ENCODE results near the gene CLASP1.
"Not testable (repeated sequence)": the region's sequence is repeated elsewhere in the genome, so short reads cannot be mapped to it uniquely, and the experiment has no call there.

Gene CLASP1

GRCh38 chr2:121564905-121565304 lies 84.4 kb downstream of the CLASP1 start:
- Histone ChIP-seq H3K4me3 (ENCODE audit: low read length) (no peak overlapping the region), H3K36me3 (replicated peaks; ENCODE audit: low read depth, low read length) (peaks cover 10% of the 10 kb centered on the region)

GRCh38 chr2:121563754-121564153 lies 85.5 kb downstream of the CLASP1 start:
- H3K27ac ChIP-seq (ENCODE audit: low read length); H3K4me2 ChIP-seq (ENCODE audit: low read length); H3K4me3 ChIP-seq (ENCODE audit: low read length); H2AFZ ChIP-seq (ENCODE audit: low read depth, low read length); H3K27me3 ChIP-seq (ENCODE audit: low read depth, low read length); H3K36me3 ChIP-seq (replicated peaks; ENCODE audit: low read depth, low read length); H3K9me3 ChIP-seq (ENCODE audit: insufficient read depth, low read length); H3K9ac ChIP-seq (ENCODE audit: low read length): not testable (repeated sequence)
- Histone ChIP-seq H3K79me2 (ENCODE audit: low read length) (peaks cover 53% of the 10 kb centered on the region), H3K4me1 (ENCODE audit: low read length) (peaks cover 16% of the 10 kb centered on the region), H4K20me1 (ENCODE audit: insufficient read depth, low read length) (peaks cover 44% of the 10 kb centered on the region)

More at GRCh38 chr2:121564905-121565304, 84.4 kb downstream of the CLASP1 start:
- Histone ChIP-seq H2AFZ (ENCODE audit: low read depth, low read length) (no peak overlapping the region), H3K79me2 (ENCODE audit: low read length) (peaks cover 52% of the 10 kb centered on the region), H3K9me3 (ENCODE audit: insufficient read depth, low read length) (no peaks in the 10 kb centered on the region), H3K4me1 (ENCODE audit: low read length) (peaks cover 13% of the 10 kb centered on the region), H3K9ac (ENCODE audit: low read length) (no peak overlapping the region), H4K20me1 (ENCODE audit: insufficient read depth, low read length) (peaks cover 43% of the 10 kb centered on the region), H3K27ac (ENCODE audit: low read length) (no peak overlapping the region), H3K4me2 (ENCODE audit: low read length) (no peak overlapping the region), H3K27me3 (ENCODE audit: low read depth, low read length) (no peaks in the 10 kb centered on the region)
- TF ChIP-seq EZH2phosphoT487 (IDR thresholded peaks at IDR 0.05; ENCODE audit: low read depth), result no peak
- no peak for TF ChIP-seq CTCF (IDR thresholded peaks at IDR 0.05; ENCODE audit: low read depth, low read length)

- H3K27me3 ChIP-seq (ENCODE audit: low read depth, low read length), result no peaks in the 10 kb centered on the region
- peaks cover 10% of the 10 kb centered on the region for H3K36me3 ChIP-seq (replicated peaks; ENCODE audit: low read depth, low read length)
These were observed 86.7 kb downstream of the CLASP1 start for GRCh38 chr2:121562269-121563176.

GRCh38 chr2:121561617-121562268 lies 87.5 kb downstream of the CLASP1 start:
- peaks cover 51% of the 10 kb centered on the region for H4K20me1 ChIP-seq (ENCODE audit: insufficient read depth, low read length)
- H3K36me3 ChIP-seq (replicated peaks; ENCODE audit: low read depth, low read length), result peaks cover 10% of the 10 kb centered on the region
- peaks cover 58% of the 10 kb centered on the region for H3K79me2 ChIP-seq (ENCODE audit: low read length)

More at GRCh38 chr2:121562269-121563176, 86.7 kb downstream of the CLASP1 start:
- TF ChIP-seq EZH2phosphoT487 (IDR thresholded peaks at IDR 0.05; ENCODE audit: low read depth) (no peak), CTCF (IDR thresholded peaks at IDR 0.05; ENCODE audit: low read depth, low read length) (no peak)
- H3K79me2 ChIP-seq (ENCODE audit: low read length), result peaks cover 60% of the 10 kb centered on the region
- peak overlapping the region; percentile 20; the same call in 1 of the 2 replicates for H3K4me2 ChIP-seq (ENCODE audit: low read length)
- peaks cover 28% of the 10 kb centered on the region for H3K4me1 ChIP-seq (ENCODE audit: low read length)
- no peak overlapping the region for H3K9ac ChIP-seq (ENCODE audit: low read length)
- H3K9me3 ChIP-seq (ENCODE audit: insufficient read depth, low read length), result no peaks in the 10 kb centered on the region
- H3K4me3 ChIP-seq (ENCODE audit: low read length), result no peak overlapping the region
- H4K20me1 ChIP-seq (ENCODE audit: insufficient read depth, low read length), result peaks cover 50% of the 10 kb centered on the region
- no peak overlapping the region for H3K27ac ChIP-seq (ENCODE audit: low read length)
- no peak overlapping the region for H2AFZ ChIP-seq (ENCODE audit: low read depth, low read length)

More at GRCh38 chr2:121561617-121562268, 87.5 kb downstream of the CLASP1 start:
- H3K4me3 ChIP-seq (ENCODE audit: low read length), result no peak overlapping the region
- H3K4me2 ChIP-seq (ENCODE audit: low read length), result no peak overlapping the region
- H2AFZ ChIP-seq (ENCODE audit: low read depth, low read length), result no peak overlapping the region
- TF ChIP-seq CTCF (IDR thresholded peaks at IDR 0.05; ENCODE audit: low read depth, low read length) (no peak), EZH2phosphoT487 (IDR thresholded peaks at IDR 0.05; ENCODE audit: low read depth) (no peak)
- H3K27ac ChIP-seq (ENCODE audit: low read length), result no peak overlapping the region
- no peaks in the 10 kb centered on the region for H3K27me3 ChIP-seq (ENCODE audit: low read depth, low read length)
- no peaks in the 10 kb centered on the region for H3K9me3 ChIP-seq (ENCODE audit: insufficient read depth, low read length)
- peaks cover 28% of the 10 kb centered on the region for H3K4me1 ChIP-seq (ENCODE audit: low read length)
- no peak overlapping the region for H3K9ac ChIP-seq (ENCODE audit: low read length)
